B cell (primary cell): ENCODE data around the gene IDI2.

Source experiments
- EZH2 ChIP-seq: IDR thresholded peaks from 2 replicates; pipeline ENCODE4 v1.6.1; 2012; ENCODE audit warnings: borderline replicate concordance, low read depth, mild to moderate bottlenecking, moderate library complexity, low read length; ENCODE audit not compliant: insufficient read depth, poor library complexity, severe bottlenecking
- TF ChIP-seq, protein P1 (sequence below): fragments of 200-600 bp; IDR thresholded peaks from one replicate; pipeline ENCODE4 v1.8.0; 2022; ENCODE audit warnings: antibody characterized with exemption, mild to moderate bottlenecking

- TF ChIP-seq, protein P1, sequence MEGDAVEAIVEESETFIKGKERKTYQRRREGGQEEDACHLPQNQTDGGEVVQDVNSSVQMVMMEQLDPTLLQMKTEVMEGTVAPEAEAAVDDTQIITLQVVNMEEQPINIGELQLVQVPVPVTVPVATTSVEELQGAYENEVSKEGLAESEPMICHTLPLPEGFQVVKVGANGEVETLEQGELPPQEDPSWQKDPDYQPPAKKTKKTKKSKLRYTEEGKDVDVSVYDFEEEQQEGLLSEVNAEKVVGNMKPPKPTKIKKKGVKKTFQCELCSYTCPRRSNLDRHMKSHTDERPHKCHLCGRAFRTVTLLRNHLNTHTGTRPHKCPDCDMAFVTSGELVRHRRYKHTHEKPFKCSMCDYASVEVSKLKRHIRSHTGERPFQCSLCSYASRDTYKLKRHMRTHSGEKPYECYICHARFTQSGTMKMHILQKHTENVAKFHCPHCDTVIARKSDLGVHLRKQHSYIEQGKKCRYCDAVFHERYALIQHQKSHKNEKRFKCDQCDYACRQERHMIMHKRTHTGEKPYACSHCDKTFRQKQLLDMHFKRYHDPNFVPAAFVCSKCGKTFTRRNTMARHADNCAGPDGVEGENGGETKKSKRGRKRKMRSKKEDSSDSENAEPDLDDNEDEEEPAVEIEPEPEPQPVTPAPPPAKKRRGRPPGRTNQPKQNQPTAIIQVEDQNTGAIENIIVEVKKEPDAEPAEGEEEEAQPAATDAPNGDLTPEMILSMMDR, result no peak
- no peak for TF ChIP-seq EZH2
Observed at GRCh38 chr10:988667-989545, 36.8 kb downstream of the IDI2 start.
